ENCODE measurements around the gene CSNK1A1.
"Not testable (repeated sequence)": the region's sequence is repeated elsewhere in the genome, so short reads cannot be mapped to it uniquely, and the experiment has no call there.

CSNK1A1 gene

GRCh38 chr5:149489605-149490037 is 61.6 kb downstream of the CSNK1A1 start:
- no peak for DNase-seq (ENCODE audit: low read depth)

- no peak for DNase-seq (ENCODE audit: low read depth)
These were observed 62.5 kb downstream of the CSNK1A1 start for GRCh38 chr5:149488645-149489306.

GRCh38 chr5:149487672-149488071 is 63.6 kb downstream of the CSNK1A1 start:
- no peak for DNase-seq (ENCODE audit: low read depth)

GRCh38 chr5:149486726-149487635 is 64.3 kb downstream of the CSNK1A1 start:
- no peak for DNase-seq (ENCODE audit: low read depth)

GRCh38 chr5:149485655-149486615 is 65.3 kb downstream of the CSNK1A1 start:
- no peak for DNase-seq (ENCODE audit: low read depth)

- no peak for DNase-seq (ENCODE audit: low read depth)
These were observed 69.8 kb downstream of the CSNK1A1 start for GRCh38 chr5:149481485-149481884.

GRCh38 chr5:149478761-149479160 is 72.5 kb downstream of the CSNK1A1 start:
- no peak for DNase-seq (ENCODE audit: low read depth)

- DNase-seq (ENCODE audit: low read depth) = no peak
These were observed 75.5 kb downstream of the CSNK1A1 start for GRCh38 chr5:149475777-149476176.

GRCh38 chr5:149474198-149474597 is 77.0 kb downstream of the CSNK1A1 start:
- DNase-seq (ENCODE audit: low read depth) = no peak

GRCh38 chr5:149473441-149473840 is 77.8 kb downstream of the CSNK1A1 start:
- no peak for DNase-seq (ENCODE audit: low read depth)

GRCh38 chr5:149472399-149472798 is 78.8 kb downstream of the CSNK1A1 start:
- DNase-seq (ENCODE audit: low read depth) = no peak

GRCh38 chr5:149471406-149472183 is 79.6 kb downstream of the CSNK1A1 start:
- no peak for DNase-seq (ENCODE audit: low read depth)

GRCh38 chr5:149470942-149471341 is 80.3 kb downstream of the CSNK1A1 start:
- DNase-seq (ENCODE audit: low read depth) = no peak

GRCh38 chr5:149466457-149466972 is 84.7 kb downstream of the CSNK1A1 start:
- no peak for DNase-seq (ENCODE audit: low read depth)

- DNase-seq (ENCODE audit: low read depth) = no peak
These were observed 86.3 kb downstream of the CSNK1A1 start for GRCh38 chr5:149464796-149465489.

- DNase-seq (ENCODE audit: low read depth) = not testable (repeated sequence)
These were observed 89.3 kb downstream of the CSNK1A1 start for GRCh38 chr5:149461907-149462306.

GRCh38 chr5:149459891-149460290 is 91.3 kb downstream of the CSNK1A1 start:
- DNase-seq (ENCODE audit: low read depth) = no peak

GRCh38 chr5:149457393-149457763 is 93.9 kb downstream of the CSNK1A1 start:
- no peak for DNase-seq (ENCODE audit: low read depth)

- DNase-seq (ENCODE audit: low read depth) = no peak
These were observed 94.4 kb downstream of the CSNK1A1 start for GRCh38 chr5:149456597-149457392.
